GM19351 (cell line): ENCODE measurements around the gene PSD4.
A peak's percentile ranks its signal among the peaks of the same experiment; 100 is the strongest.

Experiments used
- ATAC-seq: cut with Tn5 transposase; IDR thresholded peaks from one replicate; pipeline ENCODE4 v1.9.1; 2021; ENCODE audit warnings: mild to moderate bottlenecking, moderate library complexity; ENCODE audit not compliant: unreplicated experiment

PSD4 gene

GRCh38 chr2:113183264-113183663, 9.5 kb downstream of the PSD4 start:
- no peak for ATAC-seq

- ATAC-seq = no peak
Measured at GRCh38 chr2:113183703-113184102, 9.9 kb downstream of the PSD4 start.

GRCh38 chr2:113184531-113185230, 10.9 kb downstream of the PSD4 start:
- ATAC-seq = no peak

GRCh38 chr2:113185664-113186432, 12.1 kb downstream of the PSD4 start:
- no peak for ATAC-seq

- no peak for ATAC-seq
Measured at GRCh38 chr2:113186433-113186796, 12.6 kb downstream of the PSD4 start.

- no peak for ATAC-seq
Measured at GRCh38 chr2:113187771-113188170, 14.0 kb downstream of the PSD4 start.

- no peak for ATAC-seq
Measured at GRCh38 chr2:113190871-113191270, 17.1 kb downstream of the PSD4 start.

GRCh38 chr2:113192459-113193100, 18.8 kb downstream of the PSD4 start:
- no peak for ATAC-seq

- ATAC-seq = no peak
Measured at GRCh38 chr2:113195923-113196501, 22.2 kb downstream of the PSD4 start.

- no peak for ATAC-seq
Measured at GRCh38 chr2:113196839-113197238, 23.1 kb downstream of the PSD4 start.

- ATAC-seq = no peak
Measured at GRCh38 chr2:113197347-113198047, 23.7 kb downstream of the PSD4 start.

- ATAC-seq = no peak
Measured at GRCh38 chr2:113198048-113198789, 24.4 kb downstream of the PSD4 start.

GRCh38 chr2:113198790-113199612, 25.2 kb downstream of the PSD4 start:
- peak; percentile 68 for ATAC-seq

- ATAC-seq = no peak
Measured at GRCh38 chr2:113200236-113200635, 26.5 kb downstream of the PSD4 start.

- no peak for ATAC-seq
Measured at GRCh38 chr2:113200736-113201490, 27.1 kb downstream of the PSD4 start.

GRCh38 chr2:113201496-113202304, 27.9 kb downstream of the PSD4 start:
- no peak for ATAC-seq

- no peak for ATAC-seq
Measured at GRCh38 chr2:113202305-113203216, 28.8 kb downstream of the PSD4 start.
